ENCODE measurements around the gene TGFBR2. TPM values are rescaled to one million over a fixed set of nuclear protein-coding genes. Genes with fewer than 3 reads are reported as not detected.

The TGFBR2 gene
- total RNA-seq, 1 donor from 2014 or later = 15.6 TPM

GRCh38 chr3:30583973-30584372 lies 22.4 kb upstream of the TGFBR2 start:
- Mint-ChIP-seq H3K27me3 (ENCODE audit: low read depth) (no peaks in the 10 kb centered on the region), H3K4me1 (peaks cover 3% of the 10 kb centered on the region), H3K36me3 (no peaks in the 10 kb centered on the region), H3K27ac (no peak overlapping the region), H3K4me3 (no peak overlapping the region), H3K9me3 (no peaks in the 10 kb centered on the region)
- no peak for TF ChIP-seq CTCF (IDR thresholded peaks at IDR 0.05; ENCODE audit: unreplicated experiment)
- DNase-seq (ENCODE audit: low spot score in 2 of 2, unreplicated experiment in 2 of 2) = no peak

GRCh38 chr3:30585654-30586053 lies 20.7 kb upstream of the TGFBR2 start:
- Mint-ChIP-seq H3K4me1 (peaks cover 3% of the 10 kb centered on the region), H3K9me3 (peaks cover 4% of the 10 kb centered on the region), H3K27me3 (ENCODE audit: low read depth) (no peaks in the 10 kb centered on the region), H3K27ac (no peak overlapping the region), H3K4me3 (no peak overlapping the region), H3K36me3 (peaks cover 2% of the 10 kb centered on the region)
- no peak for TF ChIP-seq CTCF (IDR thresholded peaks at IDR 0.05; ENCODE audit: unreplicated experiment)
- no peak for DNase-seq (ENCODE audit: low spot score in 2 of 2, unreplicated experiment in 2 of 2)

- peaks cover 4% of the 10 kb centered on the region for H3K9me3 Mint-ChIP-seq
- H3K36me3 Mint-ChIP-seq = peaks cover 2% of the 10 kb centered on the region
- peaks cover 3% of the 10 kb centered on the region for H3K4me1 Mint-ChIP-seq
- H3K27ac Mint-ChIP-seq = no peak overlapping the region
- H3K27me3 Mint-ChIP-seq (ENCODE audit: low read depth) = no peaks in the 10 kb centered on the region
- no peak for DNase-seq (ENCODE audit: low spot score in 2 of 2, unreplicated experiment in 2 of 2)
- H3K4me3 Mint-ChIP-seq = no peak overlapping the region
- no peak for TF ChIP-seq CTCF (IDR thresholded peaks at IDR 0.05; ENCODE audit: unreplicated experiment)
These were observed 20.1 kb upstream of the TGFBR2 start for GRCh38 chr3:30586096-30586805.

GRCh38 chr3:30586806-30587486 lies 19.5 kb upstream of the TGFBR2 start:
- Mint-ChIP-seq H3K4me1 (peaks cover under 1% of the 10 kb centered on the region), H3K27me3 (ENCODE audit: low read depth) (no peaks in the 10 kb centered on the region), H3K27ac (no peak overlapping the region), H3K9me3 (peaks cover 7% of the 10 kb centered on the region), H3K36me3 (peaks cover 2% of the 10 kb centered on the region), H3K4me3 (no peak overlapping the region)
- DNase-seq (ENCODE audit: low spot score in 2 of 2, unreplicated experiment in 2 of 2) = no peak
- TF ChIP-seq CTCF (IDR thresholded peaks at IDR 0.05; ENCODE audit: unreplicated experiment) = no peak

- Mint-ChIP-seq H3K27me3 (ENCODE audit: low read depth) (no peaks in the 10 kb centered on the region), H3K27ac (no peak overlapping the region), H3K4me1 (no peaks in the 10 kb centered on the region), H3K4me3 (no peak overlapping the region), H3K36me3 (peaks cover 2% of the 10 kb centered on the region), H3K9me3 (peaks cover 15% of the 10 kb centered on the region)
- no peak for TF ChIP-seq CTCF (IDR thresholded peaks at IDR 0.05; ENCODE audit: unreplicated experiment)
- DNase-seq (ENCODE audit: low spot score in 2 of 2, unreplicated experiment in 2 of 2) = no peak
These were observed 18.5 kb upstream of the TGFBR2 start for GRCh38 chr3:30587904-30588303.

Data from mesothelial cell of epicardium (in vitro differentiated cells).